Measurements from ENCODE around the gene MLLT10.

The MLLT10 gene

GRCh38 chr10:21501731-21502347 lies 32.2 kb upstream of the MLLT10 start:
- DNase-seq (ENCODE audit: low spot score): no peak

- no peak for DNase-seq (ENCODE audit: low spot score)
These were observed 31.7 kb upstream of the MLLT10 start for GRCh38 chr10:21502348-21502740.

- DNase-seq (ENCODE audit: low spot score): no peak
These were observed 30.5 kb upstream of the MLLT10 start for GRCh38 chr10:21503542-21503941.

GRCh38 chr10:21505711-21506278 lies 28.2 kb upstream of the MLLT10 start:
- no peak for DNase-seq (ENCODE audit: low spot score)

- no peak for DNase-seq (ENCODE audit: low spot score)
These were observed 27.7 kb upstream of the MLLT10 start for GRCh38 chr10:21506351-21506750.

GRCh38 chr10:21507150-21507549 lies 26.9 kb upstream of the MLLT10 start:
- DNase-seq (ENCODE audit: low spot score): no peak

GRCh38 chr10:21508706-21509331 lies 25.2 kb upstream of the MLLT10 start:
- no peak for DNase-seq (ENCODE audit: low spot score)

GRCh38 chr10:21509341-21510240 lies 24.4 kb upstream of the MLLT10 start:
- no peak for DNase-seq (ENCODE audit: low spot score)

- DNase-seq (ENCODE audit: low spot score): no peak
These were observed 23.6 kb upstream of the MLLT10 start for GRCh38 chr10:21510241-21511094.

- no peak for DNase-seq (ENCODE audit: low spot score)
These were observed 22.9 kb upstream of the MLLT10 start for GRCh38 chr10:21511095-21511570.

- DNase-seq (ENCODE audit: low spot score): no peak
These were observed 22.0 kb upstream of the MLLT10 start for GRCh38 chr10:21511946-21512572.

- DNase-seq (ENCODE audit: low spot score): no peak
These were observed 21.2 kb upstream of the MLLT10 start for GRCh38 chr10:21512573-21513404.

- no peak for DNase-seq (ENCODE audit: low spot score)
These were observed 20.6 kb upstream of the MLLT10 start for GRCh38 chr10:21513405-21513788.

GRCh38 chr10:21514129-21514817 lies 19.8 kb upstream of the MLLT10 start:
- DNase-seq (ENCODE audit: low spot score): no peak

- DNase-seq (ENCODE audit: low spot score): no peak
These were observed 19.1 kb upstream of the MLLT10 start for GRCh38 chr10:21514818-21515351.

GRCh38 chr10:21515361-21516241 lies 18.4 kb upstream of the MLLT10 start:
- no peak for DNase-seq (ENCODE audit: low spot score)

- peak; percentile 65 for DNase-seq (ENCODE audit: low spot score)
These were observed 17.5 kb upstream of the MLLT10 start for GRCh38 chr10:21516242-21517131.
